SK-N-SH treated with all-trans-retinoic acid at 6 μM for 48 hours (cell line): ENCODE measurements around the gene AFF1.

Experiments used
- ATAC-seq: fragments of 200-7000 bp; cut with Tn5 transposase; 3 replicates; pipeline ENCODE4 v1.9.1; 2020; ENCODE audit warnings: mild to moderate bottlenecking, moderate library complexity
- BACH2 ChIP-seq: fragments of 250-450 bp; sonication (Bioruptor Pico); IDR thresholded peaks from 2 replicates; pipeline ENCODE4 v1.9.0; 2021; ENCODE audit warnings: mild to moderate bottlenecking, borderline replicate concordance
- CSDC2 ChIP-seq: fragments of 250-450 bp; sonication (Bioruptor Pico); IDR thresholded peaks from 2 replicates; pipeline ENCODE4 v1.5.0; 2020; ENCODE audit warnings: mild to moderate bottlenecking, moderate library complexity
- ESRRG ChIP-seq: fragments of 250-450 bp; sonication (Bioruptor Pico); IDR thresholded peaks from 2 replicates; pipeline ENCODE4 v1.6.1; 2021; ENCODE audit warnings: mild to moderate bottlenecking
- GLIS3 ChIP-seq: fragments of 250-450 bp; sonication (Bioruptor Pico); IDR thresholded peaks from 2 replicates; pipeline ENCODE4 v1.5.0; 2020; ENCODE audit warnings: mild to moderate bottlenecking, moderate library complexity
- ISL1 ChIP-seq: fragments of 250-450 bp; sonication (Bioruptor Pico); IDR thresholded peaks from 2 replicates; pipeline ENCODE4 v2.1.2; 2022; ENCODE audit warnings: mild to moderate bottlenecking, moderate library complexity
- OSR1 ChIP-seq: fragments of 250-450 bp; sonication (Bioruptor Pico); IDR thresholded peaks from 2 replicates; pipeline ENCODE4 v1.8.0; 2022; ENCODE audit warnings: moderate library complexity, mild to moderate bottlenecking, inconsistent platforms
- PPARA ChIP-seq: fragments of 250-450 bp; sonication (Bioruptor Pico); IDR thresholded peaks from 2 replicates; pipeline ENCODE4 v1.5.0; 2020; ENCODE audit warnings: mild to moderate bottlenecking, borderline replicate concordance
- RARB ChIP-seq: fragments of 250-450 bp; sonication (Bioruptor Pico); IDR thresholded peaks from 2 replicates; pipeline ENCODE4 v1.8.0; 2021; ENCODE audit warnings: mild to moderate bottlenecking, moderate library complexity
- SNAI2 ChIP-seq: fragments of 250-450 bp; sonication (Bioruptor Pico); IDR thresholded peaks from 2 replicates; pipeline ENCODE4 v1.5.0; 2020; ENCODE audit warnings: mild to moderate bottlenecking, moderate library complexity
- TCF4 ChIP-seq: fragments of 250-450 bp; sonication (Bioruptor Pico); IDR thresholded peaks from 2 replicates; pipeline ENCODE4 v1.8.0; 2021; ENCODE audit warnings: mild to moderate bottlenecking, moderate library complexity, borderline replicate concordance
- TOX ChIP-seq: fragments of 250-450 bp; sonication (Bioruptor Pico); IDR thresholded peaks from 2 replicates; pipeline ENCODE4 v1.8.0; 2021; ENCODE audit warnings: mild to moderate bottlenecking, moderate library complexity, borderline replicate concordance
- ZC3H10 ChIP-seq: fragments of 250-450 bp; sonication (Bioruptor Pico); IDR thresholded peaks from 2 replicates; pipeline ENCODE4 v1.5.1; 2021; ENCODE audit warnings: mild to moderate bottlenecking, moderate library complexity
- ZFP3 ChIP-seq: fragments of 250-450 bp; sonication (Bioruptor Pico); IDR thresholded peaks from 2 replicates; pipeline ENCODE4 v1.5.0; 2020; ENCODE audit warnings: mild to moderate bottlenecking, moderate library complexity
- ZFP30 ChIP-seq: fragments of 450-650 bp; formaldehyde crosslinking; IDR thresholded peaks from 2 replicates; pipeline ENCODE4 v1.5.0; 2022; ENCODE audit warnings: mild to moderate bottlenecking, moderate library complexity
- ZNF565 ChIP-seq: fragments of 450-650 bp; formaldehyde crosslinking; conservative IDR thresholded peaks from 2 replicates; pipeline ENCODE4 v1.5.0; 2020; ENCODE audit warnings: low read depth, mild to moderate bottlenecking, moderate library complexity
- ZNF70 ChIP-seq: fragments of 450-650 bp; formaldehyde crosslinking; IDR thresholded peaks from 2 replicates; pipeline ENCODE4 v1.5.0; 2020; ENCODE audit warnings: mild to moderate bottlenecking, moderate library complexity
- ZNF8 ChIP-seq: fragments of 450-650 bp; formaldehyde crosslinking; IDR thresholded peaks from 2 replicates; pipeline ENCODE4 v1.5.0; 2020; ENCODE audit warnings: mild to moderate bottlenecking, moderate library complexity
- TF ChIP-seq, protein P1 (sequence below): fragments of 250-450 bp; sonication (Bioruptor Pico); IDR thresholded peaks from 2 replicates; pipeline ENCODE4 v1.8.0; 2021; ENCODE audit warnings: low read depth, mild to moderate bottlenecking, moderate library complexity, borderline replicate concordance
- TF ChIP-seq, protein P2 (sequence below): fragments of 250-450 bp; sonication (Bioruptor Pico); IDR thresholded peaks from 2 replicates; pipeline ENCODE4 v1.5.1; 2021; ENCODE audit warnings: mild to moderate bottlenecking, moderate library complexity
- TF ChIP-seq, protein P3 (sequence below): fragments of 250-450 bp; sonication (Bioruptor Pico); IDR thresholded peaks from 2 replicates; pipeline ENCODE4 v1.5.0; 2020; ENCODE audit warnings: mild to moderate bottlenecking, moderate library complexity
- TF ChIP-seq, protein P4 (sequence below): fragments of 250-450 bp; sonication (Bioruptor Pico); IDR thresholded peaks from 2 replicates; pipeline ENCODE4 v1.5.1; 2020; ENCODE audit warnings: low read depth, mild to moderate bottlenecking, moderate library complexity
- TF ChIP-seq, protein P5 (sequence below): fragments of 250-450 bp; sonication (Bioruptor Pico); IDR thresholded peaks from 2 replicates; pipeline ENCODE4 v1.8.0; 2020; ENCODE audit warnings: mild to moderate bottlenecking, moderate library complexity, borderline replicate concordance

AFF1 gene

DNA sequence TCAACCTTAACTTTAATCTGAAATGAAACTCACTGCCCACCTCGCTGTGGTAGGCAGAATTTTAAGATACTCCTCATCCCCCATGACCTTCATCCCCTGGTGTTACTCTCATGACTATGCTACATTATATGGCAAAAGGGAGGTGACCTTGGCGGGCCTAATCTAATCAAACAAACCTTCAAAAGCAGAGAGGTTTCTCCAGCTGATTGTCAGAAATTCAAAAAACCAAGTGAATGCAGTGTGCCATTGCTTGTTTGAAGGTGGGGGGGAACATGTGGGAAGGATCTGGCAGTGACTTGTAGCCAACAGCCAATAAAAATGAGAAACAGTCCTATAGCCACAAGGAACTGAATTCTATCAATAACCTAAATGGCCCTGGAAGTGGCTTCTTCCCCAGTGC, 237.1 kb downstream of the AFF1 start:
- ATAC-seq, result no peak
- TF ChIP-seq ZC3H10 (CRISPR knock-in tag) (no peak), ZNF70 (no peak), TOX (no peak), ZFP30 (no peak), ISL1 (no peak), BACH2 (CRISPR knock-in tag) (no peak), SNAI2 (CRISPR knock-in tag) (no peak), OSR1 (CRISPR knock-in tag) (no peak), ZNF8 (no peak), GLIS3 (CRISPR knock-in tag) (no peak)
- TF ChIP-seq, protein P1, sequence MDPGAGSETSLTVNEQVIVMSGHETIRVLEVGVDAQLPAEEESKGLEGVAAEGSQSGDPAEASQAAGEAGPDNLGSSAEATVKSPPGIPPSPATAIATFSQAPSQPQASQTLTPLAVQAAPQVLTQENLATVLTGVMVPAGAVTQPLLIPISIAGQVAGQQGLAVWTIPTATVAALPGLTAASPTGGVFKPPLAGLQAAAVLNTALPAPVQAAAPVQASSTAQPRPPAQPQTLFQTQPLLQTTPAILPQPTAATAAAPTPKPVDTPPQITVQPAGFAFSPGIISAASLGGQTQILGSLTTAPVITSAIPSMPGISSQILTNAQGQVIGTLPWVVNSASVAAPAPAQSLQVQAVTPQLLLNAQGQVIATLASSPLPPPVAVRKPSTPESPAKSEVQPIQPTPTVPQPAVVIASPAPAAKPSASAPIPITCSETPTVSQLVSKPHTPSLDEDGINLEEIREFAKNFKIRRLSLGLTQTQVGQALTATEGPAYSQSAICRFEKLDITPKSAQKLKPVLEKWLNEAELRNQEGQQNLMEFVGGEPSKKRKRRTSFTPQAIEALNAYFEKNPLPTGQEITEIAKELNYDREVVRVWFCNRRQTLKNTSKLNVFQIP (CRISPR knock-in tag), result no peak
- TF ChIP-seq, protein P2, sequence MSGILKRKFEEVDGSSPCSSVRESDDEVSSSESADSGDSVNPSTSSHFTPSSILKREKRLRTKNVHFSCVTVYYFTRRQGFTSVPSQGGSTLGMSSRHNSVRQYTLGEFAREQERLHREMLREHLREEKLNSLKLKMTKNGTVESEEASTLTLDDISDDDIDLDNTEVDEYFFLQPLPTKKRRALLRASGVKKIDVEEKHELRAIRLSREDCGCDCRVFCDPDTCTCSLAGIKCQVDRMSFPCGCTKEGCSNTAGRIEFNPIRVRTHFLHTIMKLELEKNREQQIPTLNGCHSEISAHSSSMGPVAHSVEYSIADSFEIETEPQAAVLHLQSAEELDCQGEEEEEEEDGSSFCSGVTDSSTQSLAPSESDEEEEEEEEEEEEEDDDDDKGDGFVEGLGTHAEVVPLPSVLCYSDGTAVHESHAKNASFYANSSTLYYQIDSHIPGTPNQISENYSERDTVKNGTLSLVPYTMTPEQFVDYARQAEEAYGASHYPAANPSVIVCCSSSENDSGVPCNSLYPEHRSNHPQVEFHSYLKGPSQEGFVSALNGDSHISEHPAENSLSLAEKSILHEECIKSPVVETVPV (CRISPR knock-in tag), result no peak
- TF ChIP-seq, all 23 proteins: peak for 0

DNA sequence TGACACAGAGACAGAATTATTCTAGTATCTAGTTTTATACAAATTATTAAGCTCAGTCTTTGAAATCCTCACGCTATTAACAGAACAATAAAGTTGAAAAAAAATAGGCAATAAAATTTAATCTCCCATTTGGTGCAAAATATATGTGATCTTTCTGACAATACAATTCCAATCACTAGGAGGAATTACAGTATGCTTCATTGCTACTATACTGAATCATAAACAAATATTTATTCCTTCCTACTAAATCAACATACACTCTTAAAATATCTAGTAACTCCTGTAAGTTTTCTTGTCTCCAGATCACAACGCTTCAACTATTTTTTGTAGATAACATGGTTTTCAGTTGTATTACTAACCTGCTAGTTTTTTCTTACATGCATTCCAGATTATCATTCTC, 239.9 kb downstream of the AFF1 start:
- ATAC-seq, result no peak
- TF ChIP-seq, protein P3, sequence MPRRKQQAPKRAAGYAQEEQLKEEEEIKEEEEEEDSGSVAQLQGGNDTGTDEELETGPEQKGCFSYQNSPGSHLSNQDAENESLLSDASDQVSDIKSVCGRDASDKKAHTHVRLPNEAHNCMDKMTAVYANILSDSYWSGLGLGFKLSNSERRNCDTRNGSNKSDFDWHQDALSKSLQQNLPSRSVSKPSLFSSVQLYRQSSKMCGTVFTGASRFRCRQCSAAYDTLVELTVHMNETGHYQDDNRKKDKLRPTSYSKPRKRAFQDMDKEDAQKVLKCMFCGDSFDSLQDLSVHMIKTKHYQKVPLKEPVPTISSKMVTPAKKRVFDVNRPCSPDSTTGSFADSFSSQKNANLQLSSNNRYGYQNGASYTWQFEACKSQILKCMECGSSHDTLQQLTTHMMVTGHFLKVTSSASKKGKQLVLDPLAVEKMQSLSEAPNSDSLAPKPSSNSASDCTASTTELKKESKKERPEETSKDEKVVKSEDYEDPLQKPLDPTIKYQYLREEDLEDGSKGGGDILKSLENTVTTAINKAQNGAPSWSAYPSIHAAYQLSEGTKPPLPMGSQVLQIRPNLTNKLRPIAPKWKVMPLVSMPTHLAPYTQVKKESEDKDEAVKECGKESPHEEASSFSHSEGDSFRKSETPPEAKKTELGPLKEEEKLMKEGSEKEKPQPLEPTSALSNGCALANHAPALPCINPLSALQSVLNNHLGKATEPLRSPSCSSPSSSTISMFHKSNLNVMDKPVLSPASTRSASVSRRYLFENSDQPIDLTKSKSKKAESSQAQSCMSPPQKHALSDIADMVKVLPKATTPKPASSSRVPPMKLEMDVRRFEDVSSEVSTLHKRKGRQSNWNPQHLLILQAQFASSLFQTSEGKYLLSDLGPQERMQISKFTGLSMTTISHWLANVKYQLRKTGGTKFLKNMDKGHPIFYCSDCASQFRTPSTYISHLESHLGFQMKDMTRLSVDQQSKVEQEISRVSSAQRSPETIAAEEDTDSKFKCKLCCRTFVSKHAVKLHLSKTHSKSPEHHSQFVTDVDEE (CRISPR knock-in tag), result no peak
- no peak for TF ChIP-seq ZFP3
- no peak for TF ChIP-seq ESRRG (CRISPR knock-in tag)
- no peak for TF ChIP-seq ZNF70
- TF ChIP-seq OSR1 (CRISPR knock-in tag), result no peak
- TF ChIP-seq ZNF8, result no peak

DNA sequence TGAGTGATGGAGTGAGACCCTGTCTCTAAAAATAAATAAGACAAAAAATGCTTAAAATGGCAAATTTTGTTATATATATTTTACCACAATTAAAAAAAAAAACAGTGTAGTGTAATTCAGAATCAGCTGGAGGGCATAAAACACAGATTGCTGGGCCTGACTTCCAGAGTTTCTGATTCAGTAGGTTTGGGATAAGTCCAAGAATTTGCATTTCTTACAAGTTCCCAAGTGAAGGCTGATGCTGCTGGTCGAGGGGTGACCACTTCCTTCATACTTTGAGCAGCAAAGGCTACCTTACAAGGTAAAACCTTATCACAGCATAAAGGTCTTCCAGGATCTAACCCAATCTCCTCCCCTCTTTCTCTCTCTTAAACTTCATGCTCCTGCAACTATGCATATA, 244.9 kb downstream of the AFF1 start:
- no peak for ATAC-seq
- TF ChIP-seq TCF4 (CRISPR knock-in tag) (no peak), ZFP30 (no peak), SNAI2 (CRISPR knock-in tag) (no peak), ZNF565 (CRISPR knock-in tag) (no peak), OSR1 (CRISPR knock-in tag) (no peak), GLIS3 (CRISPR knock-in tag) (no peak), ZNF8 (no peak), RARB (CRISPR knock-in tag) (no peak), PPARA (no peak), CSDC2 (no peak)
- TF ChIP-seq, protein P4, sequence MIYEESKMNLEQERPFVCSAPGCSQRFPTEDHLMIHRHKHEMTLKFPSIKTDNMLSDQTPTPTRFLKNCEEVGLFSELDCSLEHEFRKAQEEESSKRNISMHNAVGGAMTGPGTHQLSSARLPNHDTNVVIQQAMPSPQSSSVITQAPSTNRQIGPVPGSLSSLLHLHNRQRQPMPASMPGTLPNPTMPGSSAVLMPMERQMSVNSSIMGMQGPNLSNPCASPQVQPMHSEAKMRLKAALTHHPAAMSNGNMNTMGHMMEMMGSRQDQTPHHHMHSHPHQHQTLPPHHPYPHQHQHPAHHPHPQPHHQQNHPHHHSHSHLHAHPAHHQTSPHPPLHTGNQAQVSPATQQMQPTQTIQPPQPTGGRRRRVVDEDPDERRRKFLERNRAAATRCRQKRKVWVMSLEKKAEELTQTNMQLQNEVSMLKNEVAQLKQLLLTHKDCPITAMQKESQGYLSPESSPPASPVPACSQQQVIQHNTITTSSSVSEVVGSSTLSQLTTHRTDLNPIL (CRISPR knock-in tag), result no peak
- TF ChIP-seq, protein P3 (CRISPR knock-in tag), result no peak
- TF ChIP-seq, protein P5, sequence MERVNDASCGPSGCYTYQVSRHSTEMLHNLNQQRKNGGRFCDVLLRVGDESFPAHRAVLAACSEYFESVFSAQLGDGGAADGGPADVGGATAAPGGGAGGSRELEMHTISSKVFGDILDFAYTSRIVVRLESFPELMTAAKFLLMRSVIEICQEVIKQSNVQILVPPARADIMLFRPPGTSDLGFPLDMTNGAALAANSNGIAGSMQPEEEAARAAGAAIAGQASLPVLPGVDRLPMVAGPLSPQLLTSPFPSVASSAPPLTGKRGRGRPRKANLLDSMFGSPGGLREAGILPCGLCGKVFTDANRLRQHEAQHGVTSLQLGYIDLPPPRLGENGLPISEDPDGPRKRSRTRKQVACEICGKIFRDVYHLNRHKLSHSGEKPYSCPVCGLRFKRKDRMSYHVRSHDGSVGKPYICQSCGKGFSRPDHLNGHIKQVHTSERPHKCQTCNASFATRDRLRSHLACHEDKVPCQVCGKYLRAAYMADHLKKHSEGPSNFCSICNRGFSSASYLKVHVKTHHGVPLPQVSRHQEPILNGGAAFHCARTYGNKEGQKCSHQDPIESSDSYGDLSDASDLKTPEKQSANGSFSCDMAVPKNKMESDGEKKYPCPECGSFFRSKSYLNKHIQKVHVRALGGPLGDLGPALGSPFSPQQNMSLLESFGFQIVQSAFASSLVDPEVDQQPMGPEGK (CRISPR knock-in tag), result no peak
